Thyroid gland (tissue), 4 donors: ENCODE data around the gene SLC9A7.

Experiments
- CTCF ChIP-seq, 6 experiments: fragments of 200-600 bp in 3 of 6; fragments of 450-650 bp in 3 of 6; sonication (generic) in 3 of 6; IDR thresholded peaks; one replicate each; pipeline ENCODE4 v1.5.1; 2016 to 2019; ENCODE audit warnings: antibody characterized with exemption in 6 of 6, mild to moderate bottlenecking in 2 of 6, inconsistent platforms in 1 of 6, moderate library complexity in 1 of 6
- POLR2A ChIP-seq, 2 donors: fragments of 450-650 bp; IDR thresholded peaks; one replicate each; pipeline ENCODE4 v1.6.1; 2017; ENCODE audit warnings: antibody characterized with exemption in 2 of 2, mild to moderate bottlenecking in 2 of 2, moderate library complexity in 1 of 2

- no peak for TF ChIP-seq CTCF (IDR thresholded peaks at IDR 0.05)
- no peak for TF ChIP-seq POLR2A (IDR thresholded peaks at IDR 0.05)
Observed at GRCh38 chrX:46737462-46737861, 21.5 kb downstream of the SLC9A7 start.
